C4-2B (cell line): ENCODE measurements around the gene NRBF2.

Experiments
- CTCF ChIP-seq: fragments of 450-650 bp; conservative IDR thresholded peaks from 2 replicates; pipeline ENCODE4 v1.5.1; 2017; ENCODE audit warnings: mild to moderate bottlenecking
- ZFX ChIP-seq: fragments of 450-650 bp; IDR thresholded peaks from 2 replicates; pipeline ENCODE4 v1.6.1; 2017

- TF ChIP-seq CTCF (no peak), ZFX (no peak)
These were observed 31.1 kb downstream of the NRBF2 start for GRCh38 chr10:63164166-63164623.
